Spleen (tissue), 11 donors: Measurements from ENCODE around the gene CPD. TPM values are rescaled to one million over a fixed set of nuclear protein-coding genes. Genes with fewer than 3 reads are reported as not detected.

Experiments
- DNase-seq: peaks from one replicate; pipeline ENCODE4 v3.0.0-alpha.2; 2020
- H3K27ac ChIP-seq, 8 donors: fragments of 200-600 bp; sonication (generic) in 7 of 8; 1 replicate in 4 of 8; 2 replicates in 4 of 8; pipeline versions ENCODE4 v1.5.0 to v1.8.0; 2016 to 2021; ENCODE audit warnings: inconsistent platforms in 4 of 8, mild to moderate bottlenecking in 4 of 8, moderate library complexity in 1 of 8
- H3K27me3 ChIP-seq, 7 donors: fragments of 200-600 bp; sonication (generic) in 6 of 7; replicated peaks in 1 of 7; 1 replicate in 4 of 7; 2 replicates in 3 of 7; pipeline versions ENCODE4 v1.5.0 to v1.8.0; 2016 to 2021; ENCODE audit warnings: inconsistent platforms in 3 of 7, mild to moderate bottlenecking in 1 of 7
- H3K36me3 ChIP-seq, 6 donors: fragments of 200-600 bp; sonication (generic) in 5 of 6; 1 replicate in 4 of 6; 2 replicates in 2 of 6; pipeline versions ENCODE4 v1.5.0 to v1.8.0; 2016 to 2021; ENCODE audit warnings: inconsistent platforms in 2 of 6
- H3K4me1 ChIP-seq, 6 donors: fragments of 200-600 bp; sonication (generic) in 5 of 6; 1 replicate in 3 of 6; 2 replicates in 3 of 6; pipeline versions ENCODE4 v1.5.0 to v1.8.0; 2016 to 2021; ENCODE audit warnings: inconsistent platforms in 3 of 6
- H3K4me3 ChIP-seq, 8 donors: fragments of 200-600 bp; sonication (generic) in 7 of 8; 1 replicate in 4 of 8; 2 replicates in 4 of 8; pipeline versions ENCODE4 v1.5.0 to v1.8.0; 2016 to 2021; ENCODE audit warnings: inconsistent platforms in 4 of 8, mild to moderate bottlenecking in 4 of 8, moderate library complexity in 2 of 8
- H3K9me3 ChIP-seq, 8 donors: fragments of 200-600 bp; sonication (generic) in 7 of 8; 1 replicate in 4 of 8; 2 replicates in 4 of 8; pipeline versions ENCODE4 v1.5.0 to v1.8.0; 2016 to 2021; ENCODE audit warnings: inconsistent platforms in 4 of 8
- CTCF ChIP-seq, 11 experiments: fragments of 200-600 bp in 7 of 11; fragments of 450-650 bp in 4 of 11; sonication (generic) in 4 of 11; IDR thresholded peaks in 8 of 11; conservative IDR thresholded peaks in 3 of 11; 1 replicate in 7 of 11; 2 replicates in 4 of 11; pipeline versions ENCODE4 v1.4.0 to v1.8.0; 2016 to 2021; ENCODE audit warnings: antibody characterized with exemption in 11 of 11, inconsistent platforms in 4 of 11, mild to moderate bottlenecking in 1 of 11
- POLR2A ChIP-seq, 3 donors: fragments of 450-650 bp; IDR thresholded peaks; one replicate each; pipeline ENCODE4 v1.5.1; 2017; ENCODE audit warnings: antibody characterized with exemption in 3 of 3, mild to moderate bottlenecking in 1 of 3
- POLR2AphosphoS5 ChIP-seq, 3 donors: sonication (generic); formaldehyde crosslinking; IDR thresholded peaks; one replicate each; pipeline ENCODE4 v1.5.1; 2017; ENCODE audit warnings: antibody characterized with exemption in 3 of 3
- WGBS, 5 donors: extraction: QIAGEN DNeasy Blood & Tissue Kit in 3 of 5; methylation state at CpG; one replicate each; pipeline versions ENCODE4 v1.1.5 to v1.1.7; 2013 to 2018; 5-methylcytosine and 5-hydroxymethylcytosine counted together
- intact Hi-C: fragments of 100-400 bp; cut with DNase I; formaldehyde crosslinking; loops from one replicate; pipeline ENCODE4 v1.15.0; 2023; ENCODE audit warnings: low total_unique reads
- polyA plus RNA-seq, 3 donors: library from polyadenylated mRNA; stranded (reverse); fragments of 200-250 nt; gene quantifications; one replicate each; pipeline ENCODE4 v1.2.1, GENCODE V29; 2013
- total RNA-seq, 7 donors: library from RNA; depleted of rRNA in 3 of 7; stranded (reverse); fragments of >200 nt in 3 of 7; fragmentation: NEBNext Ultra II Directional in 4 of 7; extraction: Animal tissue kit (Norgen Biotek cat#: 25700) in 4 of 7; gene quantifications; one replicate each; pipeline versions ENCODE4 v1.1.0 to v1.2.1, GENCODE V29; 2016 to 2021
- donor health status: healthy with polysubstance abuse.
- donor health status: DM: no; HTN: no; CAD: no; lungs with moderate emphysema.
- donor health status: DM: no; HTN: no; CAD: no.
- donor health status: Bipolar disorder and iron deficiency.
- donor health status: healthy.
- donor health status: DM: no; HTN: no; CAD: no.
- donor health status: DM: yes; HTN: yes; CAD: no.

The CPD gene
- total and polyA plus RNA-seq, 10 donors: 1.6 to 83.8 (median 39.6) TPM

- TF ChIP-seq CTCF (IDR thresholded peaks at IDR 0.05 in 8 of 11, conservative IDR thresholded peaks at IDR 0.05 in 3 of 11) (no peak), POLR2AphosphoS5 (IDR thresholded peaks at IDR 0.05) (no peak), POLR2A (IDR thresholded peaks at IDR 0.05) (no peak)
- WGBS, 5 donors: 90 to 95% (median 92%) methylated on average over 4 of the region's 4 CpGs
- no peaks in the 10 kb centered on the region for H3K9me3 ChIP-seq
- H3K4me3 ChIP-seq: no peak overlapping the region
- H3K27me3 ChIP-seq: no peaks in the 10 kb centered on the region
- intact Hi-C loops: loop anchor here (10.0 kb wide), 1 partner anchor 230 kb away; no protein-coding TSS in a partner anchor
- peaks cover 0 to 29% (median 6%) of the 10 kb centered on the region in 6 donors for H3K4me1 ChIP-seq
- no peak for DNase-seq
- no peak overlapping the region for H3K27ac ChIP-seq
- H3K36me3 ChIP-seq: no peaks in the 10 kb centered on the region
Observed at GRCh38 chr17:30334421-30334820, 44.3 kb upstream of the CPD start.

GRCh38 chr17:30336369-30337171 is 42.2 kb upstream of the CPD start:
- intact Hi-C loops: loop anchor here (10.0 kb wide), 1 partner anchor 232 kb away; no protein-coding TSS in a partner anchor
- H3K4me1 ChIP-seq: peaks cover 5 to 40% (median 18%) of the 10 kb centered on the region in 6 donors
- TF ChIP-seq POLR2AphosphoS5 (IDR thresholded peaks at IDR 0.05) (no peak), CTCF (IDR thresholded peaks at IDR 0.05 in 8 of 11, conservative IDR thresholded peaks at IDR 0.05 in 3 of 11) (peak; percentile 30 to 75 (median 61)), POLR2A (IDR thresholded peaks at IDR 0.05) (no peak)
- no peaks in the 10 kb centered on the region for H3K27me3 ChIP-seq
- peak overlapping the region in 2 of 8 donors; percentile 63 to 74 for H3K27ac ChIP-seq
- H3K36me3 ChIP-seq: no peaks in the 10 kb centered on the region
- WGBS, 5 donors: 46 to 57% (median 51%) methylated on average over 8 of the region's 8 CpGs
- H3K4me3 ChIP-seq: no peak overlapping the region
- no peak for DNase-seq
- no peaks in the 10 kb centered on the region for H3K9me3 ChIP-seq

GRCh38 chr17:30337393-30337999 is 41.2 kb upstream of the CPD start:
- peak overlapping the region in 5 of 8 donors; percentile 27 to 74 (median 63) for H3K27ac ChIP-seq
- intact Hi-C loops: loop anchor here (10.0 kb wide), 1 partner anchor 233 kb away; no protein-coding TSS in a partner anchor
- no peak for TF ChIP-seq CTCF (IDR thresholded peaks at IDR 0.05 in 8 of 11, conservative IDR thresholded peaks at IDR 0.05 in 3 of 11)
- TF ChIP-seq POLR2A (IDR thresholded peaks at IDR 0.05): no peak

GRCh38 chr17:30339086-30339485 is 39.6 kb upstream of the CPD start:
- no peak for DNase-seq
- Histone ChIP-seq H3K36me3 (no peaks in the 10 kb centered on the region), H3K4me1 (peaks cover 5 to 32% (median 13%) of the 10 kb centered on the region in 6 donors), H3K4me3 (no peak overlapping the region), H3K27me3 (no peaks in the 10 kb centered on the region), H3K27ac (peak overlapping the region in 3 of 8 donors; percentile 59 to 74 (median 69)), H3K9me3 (no peaks in the 10 kb centered on the region)
- intact Hi-C loops: loop anchor here (10.0 kb wide), 1 partner anchor 234 kb away; no protein-coding TSS in a partner anchor
- WGBS, 5 donors: 81 to 89% (median 85%) methylated on average over 2 of the region's 2 CpGs
- TF ChIP-seq CTCF (IDR thresholded peaks at IDR 0.05 in 8 of 11, conservative IDR thresholded peaks at IDR 0.05 in 3 of 11) (no peak), POLR2AphosphoS5 (IDR thresholded peaks at IDR 0.05) (no peak), POLR2A (IDR thresholded peaks at IDR 0.05) (no peak)

More at GRCh38 chr17:30337393-30337999, 41.2 kb upstream of the CPD start:
- WGBS, 5 donors: 88 to 100% (median 94%) methylated on average over 1 of the region's 1 CpG
- Histone ChIP-seq H3K9me3 (no peaks in the 10 kb centered on the region), H3K36me3 (no peaks in the 10 kb centered on the region), H3K4me1 (peaks cover 5 to 31% (median 13%) of the 10 kb centered on the region in 6 donors), H3K4me3 (no peak overlapping the region), H3K27me3 (no peaks in the 10 kb centered on the region)
- DNase-seq: no peak
